HCT116 (cell line): Measurements from ENCODE around the gene ZNF836. TPM values are rescaled to one million over a fixed set of nuclear protein-coding genes. Genes with fewer than 3 reads are reported as not detected.

Experiments used
- ATAC-seq: fragments of 200-7000 bp; cut with Tn5 transposase; 2 replicates; pipeline ENCODE4 v1.9.1; 2020; ENCODE audit warnings: mild to moderate bottlenecking, moderate library complexity
- BruUV-seq: library from RNA; stranded (reverse); fragments of 400-500 nt; replicated peaks from 2 replicates; lab custom pipeline; 2021; lab: Mats Ljungman, UMichigan
- CTCF ChIA-PET: fragments of 300-600 bp; sonication (Branson Sonifier 250); formaldehyde crosslinking; loops from one replicate; lab custom pipeline; 2021; ENCODE audit warnings: antibody characterized with exemption; lab: Charles Lee
- POLR2A ChIA-PET: fragments of 300-600, 350-600 bp; sonication (Branson Sonifier 250); formaldehyde crosslinking; loops from one replicate; lab custom pipeline; 2021; ENCODE audit warnings: antibody characterized with exemption; lab: Charles Lee
- RAD21 ChIA-PET, 2 experiments: fragments of 300-600 bp; sonication (Branson Sonifier 250); formaldehyde crosslinking; loops; one replicate each; lab custom pipeline; 2023; ENCODE audit warnings: low total read pairs in 2 of 2; ENCODE audit not compliant: uncharacterized antibody in 2 of 2, unreplicated experiment in 2 of 2, low non-redundant PET in 1 of 2; lab: Charles Lee
- DNase-seq: peaks from one replicate; pipeline ENCODE4 v3.0.0-alpha.2; 2010; ENCODE audit warnings: low read depth, low spot score
- H2AFZ ChIP-seq: fragments of 200-600 bp; shearing (Covaris generic), sonication (generic); 2 replicates; pipeline ENCODE4 v1.6.1; 2017; ENCODE audit warnings: low read depth, mixed run types, mixed read lengths, antibody characterized with exemption, low read length; ENCODE audit not compliant: poor library complexity, severe bottlenecking
- H3K27ac ChIP-seq: 2 replicates; pipeline ENCODE4 v1.5.1; 2012; ENCODE audit warnings: low read depth, low read length
- H3K27me3 ChIP-seq: fragments of 200-600 bp; sonication (generic); 2 replicates; pipeline ENCODE4 v1.6.1; 2016; ENCODE audit warnings: mixed run types, low read length, mixed read lengths; ENCODE audit not compliant: insufficient read depth
- H3K36me3 ChIP-seq, 2 experiments: fragments of 200-500 bp in 1 of 2; fragments of 200-600 bp in 1 of 2; sonication (Bioruptor generic) in 1 of 2; sonication (generic) in 1 of 2; 2 replicates each; pipeline versions ENCODE4 v1.5.1 to v1.6.1; 2014 to 2016; ENCODE audit warnings: low read length in 2 of 2, inconsistent platforms in 1 of 2, mixed read lengths in 1 of 2, mixed run types in 1 of 2; ENCODE audit not compliant: insufficient read depth in 2 of 2, control insufficient read depth in 1 of 2
- H3K4me1 ChIP-seq, 2 experiments: fragments of 200-600 bp in 1 of 2; sonication (generic) in 1 of 2; 2 replicates each; pipeline versions ENCODE4 v1.5.1 to v1.6.1; 2012 to 2017; ENCODE audit warnings: low read length in 2 of 2, inconsistent platforms in 1 of 2, mild to moderate bottlenecking in 1 of 2, mixed read lengths in 1 of 2, mixed run types in 1 of 2, moderate library complexity in 1 of 2; ENCODE audit not compliant: insufficient read depth in 2 of 2, control insufficient read depth in 1 of 2
- H3K4me2 ChIP-seq: fragments of 200-600 bp; sonication (generic); 2 replicates; pipeline ENCODE4 v1.6.1; 2017; ENCODE audit warnings: mixed run types, low read length, mixed read lengths
- H3K4me3 ChIP-seq, 2 experiments: fragments of 200-600 bp in 1 of 2; sonication (generic) in 1 of 2; replicated peaks in 1 of 2; 2 replicates each; pipeline ENCODE4 v1.5.1; 2011 to 2016; ENCODE audit warnings: low read length in 2 of 2, control low read depth in 1 of 2, low read depth in 1 of 2, mild to moderate bottlenecking in 1 of 2, mixed read lengths in 1 of 2, mixed run types in 1 of 2
- H3K79me2 ChIP-seq: fragments of 200-600 bp; sonication (generic); 2 replicates; pipeline ENCODE4 v1.6.1; 2017; ENCODE audit warnings: mild to moderate bottlenecking, mixed run types, low read length, moderate library complexity, mixed read lengths; ENCODE audit not compliant: insufficient read depth
- H3K9ac ChIP-seq: fragments of 200-600 bp; sonication (generic); 2 replicates; pipeline ENCODE4 v1.6.1; 2016; ENCODE audit warnings: low read length, mixed read lengths
- H3K9me2 ChIP-seq: fragments of 200-600 bp; sonication (generic), shearing (Covaris generic); 2 replicates; pipeline ENCODE4 v1.6.1; 2017; ENCODE audit warnings: mixed run types, mild to moderate bottlenecking, moderate library complexity; ENCODE audit not compliant: insufficient read depth
- H3K9me3 ChIP-seq, 2 experiments: fragments of 200-500 bp in 1 of 2; fragments of 200-600 bp in 1 of 2; sonication (Bioruptor generic) in 1 of 2; sonication (generic) in 1 of 2; 2 replicates each; pipeline ENCODE4 v1.6.1; 2014 to 2017; ENCODE audit warnings: low read length in 2 of 2, mixed read lengths in 2 of 2, inconsistent platforms in 1 of 2, low read depth in 1 of 2, mild to moderate bottlenecking in 1 of 2, mixed run types in 1 of 2, moderate library complexity in 1 of 2; ENCODE audit not compliant: control insufficient read depth in 1 of 2, insufficient read depth in 1 of 2
- H4K20me1 ChIP-seq: fragments of 200-600 bp; sonication (generic), shearing (Covaris generic); 2 replicates; pipeline ENCODE4 v1.6.1; 2017; ENCODE audit warnings: mixed run types, mild to moderate bottlenecking, moderate library complexity; ENCODE audit not compliant: insufficient read depth
- CBX3 ChIP-seq: IDR thresholded peaks from 2 replicates; pipeline ENCODE4 v1.6.1; 2012; ENCODE audit warnings: low read depth
- FOSL1 ChIP-seq: IDR thresholded peaks from 2 replicates; pipeline ENCODE4 v1.6.1; 2012; ENCODE audit warnings: low read depth
- JUND ChIP-seq: IDR thresholded peaks from 2 replicates; pipeline ENCODE4 v1.6.1; 2012
- SP1 ChIP-seq: IDR thresholded peaks from 2 replicates; pipeline ENCODE4 v1.6.1; 2012; ENCODE audit warnings: low read depth
- SRF ChIP-seq: IDR thresholded peaks from 2 replicates; pipeline ENCODE4 v1.6.1; 2012; ENCODE audit warnings: low read depth
- TCF7L2 ChIP-seq: IDR thresholded peaks from 2 replicates; pipeline ENCODE4 v1.7.0; 2011; ENCODE audit warnings: borderline replicate concordance, inconsistent platforms; ENCODE audit not compliant: insufficient read depth, insufficient read length; ENCODE audit errors: extremely low read depth
- ZNF274 ChIP-seq: fragments of 200-500 bp; sonication (Bioruptor generic); IDR thresholded peaks from 2 replicates; pipeline ENCODE4 v1.6.1; 2014; ENCODE audit warnings: mild to moderate bottlenecking, low read depth, low read length, inconsistent platforms
- intact Hi-C: fragments of 100-400 bp; cut with micrococcal nuclease; formaldehyde crosslinking; loops from 2 replicates; pipeline ENCODE4 v1.10.0; 2022
- total RNA-seq: library from RNA; stranded (reverse); gene quantifications from one replicate; pipeline ENCODE4 v1.2.1, GENCODE V29; 2021; ENCODE audit not compliant: unreplicated experiment

The ZNF836 gene
- total RNA-seq, 1 experiment from 2014 or later: not detected

DNA sequence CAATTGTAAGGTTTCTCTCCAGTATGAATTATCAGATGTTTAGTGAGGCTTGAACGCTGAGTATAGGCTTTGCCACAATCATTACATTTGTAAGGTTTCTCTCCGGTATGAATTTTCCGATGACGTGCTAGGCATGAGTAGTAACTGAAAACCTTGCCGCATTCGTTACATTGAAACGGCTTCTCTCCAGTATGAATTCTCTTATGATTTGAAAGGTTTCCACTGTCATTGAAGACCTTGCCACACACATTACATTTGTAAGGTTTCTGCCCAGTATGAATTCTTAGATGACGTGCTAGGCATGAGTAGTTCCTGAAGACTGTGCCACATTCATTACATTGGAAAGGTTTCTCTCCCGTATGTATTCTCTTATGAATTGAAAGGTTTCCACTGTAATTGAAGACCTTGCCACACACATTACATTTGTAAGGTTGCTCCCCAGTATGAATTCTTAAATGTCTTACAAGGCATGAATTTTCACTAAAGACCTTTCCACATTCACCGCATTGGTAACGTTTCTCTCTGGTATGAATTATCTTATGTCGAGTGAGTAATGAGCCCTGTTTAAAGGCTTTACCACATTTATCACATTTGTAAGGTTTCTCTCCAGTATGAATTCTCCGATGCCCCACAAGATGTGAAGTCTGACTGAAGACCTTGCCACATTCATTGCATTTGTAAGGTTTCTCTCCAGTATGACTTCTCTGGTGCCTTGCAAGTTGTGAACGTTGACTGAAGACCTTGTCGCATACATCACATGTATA, 15.6 kb downstream of the ZNF836 start:
- no peaks in the 10 kb centered on the region for H4K20me1 ChIP-seq
- no peaks in the 10 kb centered on the region for H3K36me3 ChIP-seq
- no peak overlapping the region for H3K4me3 ChIP-seq
- H2AFZ ChIP-seq: no peak overlapping the region
- no peaks in the 10 kb centered on the region for H3K79me2 ChIP-seq
- ATAC-seq (no peak), DNase-seq (no peak)
- no peak overlapping the region for H3K27ac ChIP-seq
- no peaks in the 10 kb centered on the region for H3K9me2 ChIP-seq
- ChIA-PET CTCF (no interaction called here), POLR2A (no interaction called here), RAD21 (no interaction called here)
- H3K4me2 ChIP-seq: no peak overlapping the region
- H3K27me3 ChIP-seq: no peaks in the 10 kb centered on the region
- intact Hi-C loops: no loop called here
- H3K4me1 ChIP-seq: no peaks in the 10 kb centered on the region
- peak; percentile 81 for TF ChIP-seq ZNF274
- TF ChIP-seq CBX3: no peak
- BruUV-seq: no TSS peak
- no peak overlapping the region for H3K9ac ChIP-seq
- H3K9me3 ChIP-seq: peaks cover 12 to 37% of the 10 kb centered on the region in 2 experiments; a peak in 2 of 4 replicates

DNA sequence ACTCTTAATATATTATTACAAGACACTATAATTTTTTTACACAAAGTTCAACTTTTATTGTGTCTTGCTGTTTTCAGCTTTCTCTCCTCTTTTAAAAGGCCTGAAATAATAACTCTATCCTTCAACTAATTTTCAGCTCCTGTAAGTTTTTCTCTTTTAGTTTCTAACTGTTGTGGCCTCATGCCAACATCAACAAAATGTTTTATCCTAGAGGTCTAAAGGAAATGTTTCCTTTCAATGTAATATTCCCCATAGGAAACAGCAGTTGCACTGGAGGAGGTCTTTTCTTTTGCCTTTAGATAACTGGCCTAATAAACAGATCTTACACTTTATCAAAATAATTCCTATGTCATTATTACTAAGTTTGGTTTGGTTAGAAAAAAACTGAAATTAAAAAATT, 23.2 kb downstream of the ZNF836 start:
- peaks cover under 1 to 14% of the 10 kb centered on the region in 2 experiments; a peak in 1 of 4 replicates for H3K9me3 ChIP-seq
- intact Hi-C loops: no loop called here
- ChIA-PET CTCF (no interaction called here), POLR2A (no interaction called here), RAD21 (no interaction called here)
- H3K27ac ChIP-seq: no peak overlapping the region
- BruUV-seq: no TSS peak
- no peaks in the 10 kb centered on the region for H3K9me2 ChIP-seq
- no peaks in the 10 kb centered on the region for H3K79me2 ChIP-seq
- no peaks in the 10 kb centered on the region for H3K4me1 ChIP-seq
- ATAC-seq (no peak), DNase-seq (no peak)
- H2AFZ ChIP-seq: no peak overlapping the region
- no peak for TF ChIP-seq JUND
- TF ChIP-seq TCF7L2: no peak
- TF ChIP-seq SP1: no peak
- no peak for TF ChIP-seq FOSL1
- no peak for TF ChIP-seq SRF
- H3K27me3 ChIP-seq: no peaks in the 10 kb centered on the region
- no peak overlapping the region for H3K4me2 ChIP-seq
- no peaks in the 10 kb centered on the region for H3K36me3 ChIP-seq
- no peak overlapping the region for H3K9ac ChIP-seq
- no peak overlapping the region for H3K4me3 ChIP-seq
- no peaks in the 10 kb centered on the region for H4K20me1 ChIP-seq
